K562 (cell line): ENCODE measurements around the gene EXOC3L2. TPM values are rescaled to one million over a fixed set of nuclear protein-coding genes. Genes with fewer than 3 reads are reported as not detected.

Experiments
- ATAC-seq: fragments of 200-7000 bp; cut with Tn5 transposase; 3 replicates; pipeline ENCODE4 v1.9.1; 2020; ENCODE audit warnings: moderate library complexity
- BruUV-seq: library from RNA; stranded (reverse); fragments of 400-500 nt; replicated peaks from 2 replicates; lab custom pipeline; 2021; lab: Mats Ljungman, UMichigan
- CTCF ChIA-PET: fragments of 300-600 bp; formaldehyde crosslinking; extraction: SDS; loops from one replicate; lab custom pipeline; 2021; ENCODE audit warnings: low intra/inter-chr PET ratio; lab: Yijun Ruan, JAX
- POLR2A ChIA-PET: fragments of 300-600, 350-650 bp; sonication (Branson Sonifier 250); formaldehyde crosslinking; extraction: SDS; loops from one replicate; lab custom pipeline; 2021; ENCODE audit warnings: antibody characterized with exemption, inconsistent platforms; lab: Yijun Ruan, JAX
- DNase-seq, 4 experiments: peaks; one replicate each; pipeline versions ENCODE4 v3.0.0 to v3.0.0-alpha.2; 2011 to 2018; ENCODE audit warnings: low spot score in 3 of 4, mixed read lengths in 3 of 4; ENCODE audit errors: extremely low read depth in 1 of 4
- FAIRE-seq: peaks from 2 replicates; lab custom pipeline; 2011; peaks lifted over from hg19 to GRCh38; lab: Jason Lieb, UNC
- H2AFZ ChIP-seq: 2 replicates; pipeline ENCODE4 v1.6.0; 2011; ENCODE audit warnings: low read depth, low read length, control low read depth, inconsistent platforms
- H3K27ac ChIP-seq: fragments of 200-600 bp; 3 replicates; pipeline ENCODE4 v1.8.0; 2011; ENCODE audit warnings: low read depth, mild to moderate bottlenecking, control low read depth, inconsistent platforms, low read length, moderate library complexity, mixed read lengths; ENCODE audit errors: extremely low read depth
- H3K27me3 ChIP-seq, 2 experiments: fragments of 300-600 bp in 1 of 2; 2 replicates in 1 of 2; 3 replicates in 1 of 2; pipeline versions ENCODE4 v1.6.0 to v1.8.0; 2011; ENCODE audit warnings: inconsistent platforms in 2 of 2, low read length in 2 of 2, mild to moderate bottlenecking in 1 of 2, mixed read lengths in 1 of 2, moderate library complexity in 1 of 2; ENCODE audit not compliant: control insufficient read depth in 2 of 2, insufficient read depth in 2 of 2
- H3K36me3 ChIP-seq: fragments of 300-600 bp; 3 replicates; pipeline ENCODE4 v1.8.0; 2011; ENCODE audit warnings: mild to moderate bottlenecking, low read length, inconsistent platforms; ENCODE audit not compliant: control insufficient read depth, insufficient read depth
- H3K4me1 ChIP-seq, 2 experiments: fragments of 200-600 bp in 1 of 2; replicated peaks in 1 of 2; 2 replicates in 1 of 2; 3 replicates in 1 of 2; pipeline versions ENCODE4 v1.5.1 to v1.8.0; 2011; ENCODE audit warnings: inconsistent platforms in 2 of 2, low read length in 2 of 2, mild to moderate bottlenecking in 1 of 2, mixed read lengths in 1 of 2, moderate library complexity in 1 of 2; ENCODE audit not compliant: control insufficient read depth in 2 of 2, insufficient read depth in 2 of 2
- H3K4me2 ChIP-seq: 2 replicates; pipeline ENCODE4 v1.6.1; 2011; ENCODE audit warnings: low read length, control low read depth, inconsistent platforms, mixed read lengths; ENCODE audit not compliant: insufficient read depth
- H3K4me3 ChIP-seq: fragments of 200-600 bp; sonication (generic), shearing (Covaris generic); 2 replicates; pipeline ENCODE4 v1.5.1; 2016; ENCODE audit warnings: control low read depth, inconsistent platforms
- H3K79me2 ChIP-seq: fragments of 200-600 bp; 3 replicates; pipeline ENCODE4 v1.8.0; 2011; ENCODE audit warnings: low read length, inconsistent platforms; ENCODE audit not compliant: control insufficient read depth, insufficient read depth
- H3K9ac ChIP-seq, 2 experiments: 2 replicates each; pipeline versions ENCODE4 v1.6.0 to v1.6.1; 2011; ENCODE audit warnings: low read depth in 2 of 2, low read length in 2 of 2, control low read depth in 1 of 2, inconsistent platforms in 1 of 2, mild to moderate bottlenecking in 1 of 2, mixed read lengths in 1 of 2; ENCODE audit not compliant: insufficient read depth in 1 of 2
- H3K9me1 ChIP-seq: one replicate; pipeline ENCODE4 v1.6.0; 2011; ENCODE audit warnings: inconsistent platforms, mild to moderate bottlenecking, low read length, moderate library complexity; ENCODE audit not compliant: control insufficient read depth, insufficient read depth
- H3K9me3 ChIP-seq: replicated peaks from 2 replicates; pipeline ENCODE4 v1.5.1; 2011; ENCODE audit warnings: low read depth, low read length, inconsistent platforms; ENCODE audit not compliant: control insufficient read depth, insufficient read depth
- H4K20me1 ChIP-seq: replicated peaks from 2 replicates; pipeline ENCODE4 v1.6.1; 2011; ENCODE audit warnings: low read length, inconsistent platforms, mixed read lengths; ENCODE audit not compliant: control insufficient read depth, insufficient read depth
- ADNP ChIP-seq: fragments of 200-800 bp; sonication (Bioruptor generic); IDR thresholded peaks from 2 replicates; pipeline ENCODE4 v1.6.1; 2016; ENCODE audit warnings: missing genetic modification characterization, missing compliant biosample characterization
- ATF1 ChIP-seq, 2 experiments: fragments of 450-650 bp in 1 of 2; IDR thresholded peaks; 2 replicates each; pipeline ENCODE4 v1.6.1; 2016; ENCODE audit warnings: missing compliant biosample characterization in 1 of 2, missing genetic modification characterization in 1 of 2
- BCOR ChIP-seq: fragments of 450-650 bp; IDR thresholded peaks from 2 replicates; pipeline ENCODE4 v1.6.1; 2016
- E2F3 ChIP-seq: fragments of 250-450 bp; sonication (Bioruptor Pico); IDR thresholded peaks from 2 replicates; pipeline ENCODE4 v1.4.0; 2020; ENCODE audit warnings: mild to moderate bottlenecking
- ESRRA ChIP-seq: fragments of 450-650 bp; IDR thresholded peaks from 2 replicates; pipeline ENCODE4 v1.6.1; 2014; ENCODE audit warnings: low read depth, mild to moderate bottlenecking, moderate library complexity, borderline replicate concordance
- ESRRB ChIP-seq: fragments of 250-450 bp; sonication (Bioruptor Pico); IDR thresholded peaks from 2 replicates; pipeline ENCODE4 v1.5.0; 2020; ENCODE audit warnings: mild to moderate bottlenecking, moderate library complexity, borderline replicate concordance
- HMG20A ChIP-seq: fragments of 450-650 bp; formaldehyde crosslinking; conservative IDR thresholded peaks from 2 replicates; pipeline ENCODE4 v1.4.0; 2020; ENCODE audit warnings: mild to moderate bottlenecking, mixed read lengths
- HOXB6 ChIP-seq: fragments of 250-450 bp; sonication (Bioruptor Pico); IDR thresholded peaks from 2 replicates; pipeline ENCODE4 v1.5.1; 2022; ENCODE audit warnings: mild to moderate bottlenecking, borderline replicate concordance
- MTA1 ChIP-seq: fragments of 450-650 bp; IDR thresholded peaks from 2 replicates; pipeline ENCODE4 v1.6.1; 2017; ENCODE audit warnings: borderline replicate concordance
- POLR2G ChIP-seq: fragments of 200-400 bp; formaldehyde crosslinking; IDR thresholded peaks from 2 replicates; pipeline ENCODE4 v1.6.1; 2017; ENCODE audit warnings: low read depth, mild to moderate bottlenecking, antibody characterized with exemption, low read length, moderate library complexity
- RBM25 ChIP-seq: fragments of 200-400 bp; formaldehyde crosslinking; IDR thresholded peaks from 2 replicates; pipeline ENCODE4 v1.6.1; 2018; ENCODE audit warnings: low read length, low read depth, moderate library complexity; ENCODE audit not compliant: severe bottlenecking
- SMAD1 ChIP-seq: fragments of 150-350 bp; IDR thresholded peaks from 2 replicates; pipeline ENCODE4 v1.6.1; 2014; ENCODE audit warnings: low read length, low read depth; ENCODE audit not compliant: partially characterized antibody
- SMARCA5 ChIP-seq: fragments of 450-650 bp; IDR thresholded peaks from 2 replicates; pipeline ENCODE4 v1.6.1; 2016
- SMARCC2 ChIP-seq: fragments of 450-650 bp; IDR thresholded peaks from 2 replicates; pipeline ENCODE4 v1.6.1; 2017; ENCODE audit warnings: antibody characterized with exemption, moderate library complexity, mild to moderate bottlenecking, low read depth
- ZFPM2 ChIP-seq: fragments of 250-450 bp; sonication (Bioruptor Pico); IDR thresholded peaks from 2 replicates; pipeline ENCODE4 v1.5.1; 2022; ENCODE audit warnings: mild to moderate bottlenecking
- ZNF143 ChIP-seq: sonication (generic); formaldehyde crosslinking; IDR thresholded peaks from 2 replicates; pipeline ENCODE4 v1.9.0; 2022; ENCODE audit warnings: mild to moderate bottlenecking, missing genetic modification reagents
- ZNF165 ChIP-seq: fragments of 250-450 bp; sonication (Bioruptor Pico); IDR thresholded peaks from 2 replicates; pipeline ENCODE4 v1.4.0; 2020; ENCODE audit warnings: borderline replicate concordance
- ZNF408 ChIP-seq: fragments of 250-450 bp; sonication (Bioruptor Pico); IDR thresholded peaks from 2 replicates; pipeline ENCODE4 v1.4.0; 2020; ENCODE audit warnings: low read depth, mild to moderate bottlenecking, moderate library complexity
- ZNF668 ChIP-seq: fragments of 250-450 bp; sonication (Bioruptor Pico); IDR thresholded peaks from 2 replicates; pipeline ENCODE4 v1.8.0; 2022; ENCODE audit warnings: mild to moderate bottlenecking, inconsistent platforms
- WGBS: fragments of 100-300 bp; shearing (Covaris generic); methylation state at CpG from one replicate; pipeline ENCODE4 v1.1.6; 2016; ENCODE audit warnings: low coverage, mixed read lengths; ENCODE audit not compliant: insufficient coverage; ENCODE audit errors: missing lambda C conversion rate; 5-methylcytosine and 5-hydroxymethylcytosine counted together
- in situ Hi-C: fragments of 300-500 bp; cut with MboI; formaldehyde crosslinking; loops from 4 replicates; pipeline ENCODE4 v1.15.0; 2018; ENCODE audit warnings: inconsistent platforms, mixed read lengths
- intact Hi-C: fragments of 100-400 bp; cut with micrococcal nuclease; formaldehyde crosslinking; loops from 2 replicates; pipeline ENCODE4 v1.14.2; 2022
- polyA plus RNA-seq, 8 experiments: library from polyadenylated mRNA; depleted of rRNA in 4 of 8; stranded (reverse) in 5 of 8; unstranded in 3 of 8; fragments of >200 nt; fragmentation: Nextera tagmentation in 2 of 8; fragmentation: Illumina TruSeq in 1 of 8; extraction: Ambion mirVana in 2 of 8; extraction: Trizol in 1 of 8; gene quantifications; 2 replicates each; pipeline versions ENCODE4 v1.2.1 to v1.2.3, GENCODE V29; 2011 to 2014; ENCODE audit warnings: inconsistent platforms in 1 of 8, missing spikeins in 1 of 8
- total RNA-seq, 7 experiments: library from RNA; depleted of rRNA in 6 of 7; stranded (reverse); fragments of >200 nt in 6 of 7; fragmentation: Illumina TruSeq in 2 of 7; extraction: Trizol in 2 of 7; gene quantifications; 2 replicates each; pipeline versions ENCODE4 v1.2.1 to v1.2.3, GENCODE V29; 2011 to 2021; ENCODE audit warnings: low replicate concordance in 1 of 7
- TF ChIP-seq, protein P1 (sequence below), 2 experiments: fragments of 250-450 bp in 1 of 2; fragments of 450-650 bp in 1 of 2; sonication (Bioruptor Pico) in 1 of 2; IDR thresholded peaks; 2 replicates each; pipeline versions ENCODE4 v1.6.1 to v1.8.0; 2016 to 2021; ENCODE audit warnings: mild to moderate bottlenecking in 2 of 2, moderate library complexity in 2 of 2, missing compliant biosample characterization in 1 of 2, missing genetic modification characterization in 1 of 2
- TF ChIP-seq, protein P2 (sequence below): fragments of 250-450 bp; sonication (Bioruptor Pico); IDR thresholded peaks from 2 replicates; pipeline ENCODE4 v1.5.0; 2020; ENCODE audit warnings: mild to moderate bottlenecking

The EXOC3L2 gene
- total and polyA plus RNA-seq, 9 of the 15 experiments (the other 6 are each of a cell fraction or from before 2014, with no cell fraction given), result 0.31 to 19.0 (median 2.4) TPM

DNA sequence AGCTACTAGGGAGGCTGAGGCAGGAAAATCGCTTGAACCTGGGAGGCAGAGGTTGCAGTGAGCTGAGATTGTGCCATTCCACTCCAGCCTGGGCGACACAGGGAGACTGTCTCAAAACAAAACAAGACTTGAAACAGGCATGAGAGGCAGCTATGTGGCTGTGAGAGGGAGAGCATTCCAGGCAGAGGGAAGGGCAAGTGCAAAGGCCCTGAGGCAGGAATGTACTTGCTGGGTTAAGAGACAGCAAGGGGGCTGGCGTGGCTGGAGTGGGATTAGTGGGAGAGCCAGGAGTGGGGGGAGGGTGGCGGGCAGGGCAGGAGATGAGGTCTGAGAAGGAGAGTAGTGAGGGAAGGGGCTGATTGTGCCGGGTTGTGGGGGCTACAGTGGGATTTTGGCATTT lies 21.3 kb downstream of the EXOC3L2 start (continued):
- TF ChIP-seq, protein P1, sequence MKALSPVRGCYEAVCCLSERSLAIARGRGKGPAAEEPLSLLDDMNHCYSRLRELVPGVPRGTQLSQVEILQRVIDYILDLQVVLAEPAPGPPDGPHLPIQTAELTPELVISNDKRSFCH (CRISPR knock-in tag; IDR thresholded peaks at IDR 0.05), result no peak
- TF ChIP-seq, protein P1 (tag; IDR thresholded peaks at IDR 0.05), result no peak
- TF ChIP-seq SMARCC2, result no peak
- peak; percentile 34 for TF ChIP-seq RBM25
- TF ChIP-seq ZNF408, result no peak
- peak; percentile 88 for TF ChIP-seq SMARCA5
- TF ChIP-seq BCOR, result peak; percentile 78
- no peak for TF ChIP-seq ATF1 (CRISPR knock-in tag; IDR thresholded peaks at IDR 0.05)
- no peak for TF ChIP-seq ATF1 (tag; IDR thresholded peaks at IDR 0.05)
- TF ChIP-seq E2F3 (CRISPR knock-in tag), result no peak

DNA sequence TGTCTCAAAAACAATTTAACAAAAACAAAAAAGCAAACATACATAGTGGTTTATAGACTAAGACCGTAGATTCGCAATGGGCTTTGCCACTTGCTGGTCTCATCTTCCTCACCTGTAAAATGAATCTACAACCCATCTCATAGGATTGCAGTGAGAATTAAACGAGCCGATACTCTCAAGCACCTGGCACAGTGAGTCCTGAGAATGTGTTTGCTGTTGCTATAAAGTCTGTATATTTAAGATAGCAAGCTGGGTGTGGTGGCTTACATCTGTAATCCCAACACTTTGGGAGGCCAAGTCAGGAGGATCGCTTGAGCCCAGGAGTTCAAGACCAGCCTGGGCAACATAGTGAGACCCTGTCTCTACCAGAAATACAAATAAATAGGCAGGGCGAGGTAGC lies 22.5 kb downstream of the EXOC3L2 start:
- Histone ChIP-seq H3K27me3 (no peaks in the 10 kb centered on the region), H4K20me1 (no peaks in the 10 kb centered on the region), H3K9me3 (no peaks in the 10 kb centered on the region), H3K27ac (no peak overlapping the region), H3K9me1 (no peaks in the 10 kb centered on the region), H3K9ac (no peak overlapping the region), H3K79me2 (no peaks in the 10 kb centered on the region), H3K36me3 (peaks cover 2% of the 10 kb centered on the region; the same call in 2 of the 3 replicates), H3K4me2 (no peak overlapping the region), H3K4me1 (peaks cover 11 to 14% of the 10 kb centered on the region in 2 experiments; a peak in 4 of 5 replicates), H2AFZ (no peak overlapping the region), H3K4me3 (no peak overlapping the region)
- ChIA-PET POLR2A (interaction anchor here (1.5 kb wide), 1 partner anchor 45 kb away, joined by 4 read pairs; no protein-coding TSS in a partner anchor), CTCF (no interaction called here)
- no peak for FAIRE-seq
- TF ChIP-seq ESRRA (no peak), MTA1 (no peak), ZNF668 (CRISPR knock-in tag) (no peak), ZNF143 (CRISPR knock-in tag) (no peak), POLR2G (no peak), ADNP (no peak), SMAD1 (no peak), ZFPM2 (no peak), ZNF165 (CRISPR knock-in tag) (no peak), HOXB6 (CRISPR knock-in tag) (no peak), HMG20A (no peak), ESRRB (CRISPR knock-in tag) (no peak)
- TF ChIP-seq, protein P2, sequence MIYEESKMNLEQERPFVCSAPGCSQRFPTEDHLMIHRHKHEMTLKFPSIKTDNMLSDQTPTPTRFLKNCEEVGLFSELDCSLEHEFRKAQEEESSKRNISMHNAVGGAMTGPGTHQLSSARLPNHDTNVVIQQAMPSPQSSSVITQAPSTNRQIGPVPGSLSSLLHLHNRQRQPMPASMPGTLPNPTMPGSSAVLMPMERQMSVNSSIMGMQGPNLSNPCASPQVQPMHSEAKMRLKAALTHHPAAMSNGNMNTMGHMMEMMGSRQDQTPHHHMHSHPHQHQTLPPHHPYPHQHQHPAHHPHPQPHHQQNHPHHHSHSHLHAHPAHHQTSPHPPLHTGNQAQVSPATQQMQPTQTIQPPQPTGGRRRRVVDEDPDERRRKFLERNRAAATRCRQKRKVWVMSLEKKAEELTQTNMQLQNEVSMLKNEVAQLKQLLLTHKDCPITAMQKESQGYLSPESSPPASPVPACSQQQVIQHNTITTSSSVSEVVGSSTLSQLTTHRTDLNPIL, result no peak
- in situ Hi-C loops (no loop called here), intact Hi-C loops (no loop called here)
- ATAC-seq, result no peak
- 64% methylated on average over 6 of the region's 6 CpGs for WGBS
- no peak for DNase-seq
- no TSS peak for BruUV-seq
